Sigmoid colon (tissue), 7 donors: ENCODE data around the gene ENDOG. TPM values are rescaled to one million over a fixed set of nuclear protein-coding genes. Genes with fewer than 3 reads are reported as not detected.

Experiments used
- DNase-seq: peaks from one replicate; pipeline ENCODE4 v3.0.0-alpha.2; 2019
- H3K27ac ChIP-seq, 4 donors: fragments of 200-600 bp; sonication (generic); one replicate each; pipeline ENCODE4 v1.5.1; 2016 to 2019; ENCODE audit warnings: mild to moderate bottlenecking in 1 of 4
- H3K27me3 ChIP-seq, 3 donors: fragments of 200-600 bp; sonication (generic); one replicate each; pipeline ENCODE4 v1.5.1; 2019; ENCODE audit warnings: mild to moderate bottlenecking in 1 of 3
- H3K36me3 ChIP-seq, 4 donors: fragments of 200-600 bp; sonication (generic); one replicate each; pipeline ENCODE4 v1.5.1; 2016 to 2019
- H3K4me1 ChIP-seq, 4 donors: fragments of 200-600 bp; sonication (generic); one replicate each; pipeline ENCODE4 v1.5.1; 2017 to 2019
- H3K4me3 ChIP-seq, 4 donors: fragments of 200-600 bp; sonication (generic); one replicate each; pipeline ENCODE4 v1.5.1; 2017 to 2019; ENCODE audit warnings: mild to moderate bottlenecking in 2 of 4, moderate library complexity in 1 of 4
- H3K9me3 ChIP-seq, 4 donors: fragments of 200-600 bp in 3 of 4; sonication (generic) in 3 of 4; one replicate each; pipeline versions ENCODE4 v1.5.1 to v1.6.1; 2013 to 2019
- EP300 ChIP-seq, 4 donors: sonication (generic); formaldehyde crosslinking; IDR thresholded peaks; one replicate each; pipeline ENCODE4 v1.6.1; 2017; ENCODE audit warnings: antibody characterized with exemption in 4 of 4
- POLR2A ChIP-seq, 2 donors: fragments of 450-650 bp; IDR thresholded peaks; one replicate each; pipeline ENCODE4 v1.6.1; 2016; ENCODE audit warnings: antibody characterized with exemption in 2 of 2, mild to moderate bottlenecking in 2 of 2, moderate library complexity in 2 of 2
- POLR2AphosphoS5 ChIP-seq, 4 donors: sonication (generic); formaldehyde crosslinking; IDR thresholded peaks; one replicate each; pipeline ENCODE4 v1.6.1; 2017; ENCODE audit warnings: antibody characterized with exemption in 4 of 4
- WGBS, 2 donors: extraction: QIAGEN DNeasy Blood & Tissue Kit; methylation state at CpG; one replicate each; pipeline ENCODE4 v1.1.7; 2013; 5-methylcytosine and 5-hydroxymethylcytosine counted together
- intact Hi-C: fragments of 100-400 bp; cut with DNase I; formaldehyde crosslinking; loops from one replicate; pipeline ENCODE4 v1.15.1; 2023
- polyA plus RNA-seq, 3 donors: library from polyadenylated mRNA; stranded (reverse); fragments of 200-250 nt; gene quantifications; one replicate each; pipeline ENCODE4 v1.2.3, GENCODE V29; 2013
- total RNA-seq, 4 donors: library from RNA; depleted of rRNA; stranded (reverse); fragments of >200 nt; gene quantifications; one replicate each; pipeline ENCODE4 v1.1.0, GENCODE V29; 2016
- TF ChIP-seq, protein P1 (sequence below), 4 experiments: fragments of 450-650 bp in 3 of 4; fragments of 200-600 bp in 1 of 4; IDR thresholded peaks; one replicate each; pipeline ENCODE4 v1.5.1; 2016 to 2019; ENCODE audit warnings: antibody characterized with exemption in 4 of 4, mild to moderate bottlenecking in 3 of 4, moderate library complexity in 2 of 4
- donor health status: healthy with polysubstance abuse.
- donor health status: Bipolar disorder and iron deficiency.
- donor health status: healthy.

Gene ENDOG
- total and polyA plus RNA-seq, 7 donors = 5.9 to 49.0 (median 15.7) TPM

DNA sequence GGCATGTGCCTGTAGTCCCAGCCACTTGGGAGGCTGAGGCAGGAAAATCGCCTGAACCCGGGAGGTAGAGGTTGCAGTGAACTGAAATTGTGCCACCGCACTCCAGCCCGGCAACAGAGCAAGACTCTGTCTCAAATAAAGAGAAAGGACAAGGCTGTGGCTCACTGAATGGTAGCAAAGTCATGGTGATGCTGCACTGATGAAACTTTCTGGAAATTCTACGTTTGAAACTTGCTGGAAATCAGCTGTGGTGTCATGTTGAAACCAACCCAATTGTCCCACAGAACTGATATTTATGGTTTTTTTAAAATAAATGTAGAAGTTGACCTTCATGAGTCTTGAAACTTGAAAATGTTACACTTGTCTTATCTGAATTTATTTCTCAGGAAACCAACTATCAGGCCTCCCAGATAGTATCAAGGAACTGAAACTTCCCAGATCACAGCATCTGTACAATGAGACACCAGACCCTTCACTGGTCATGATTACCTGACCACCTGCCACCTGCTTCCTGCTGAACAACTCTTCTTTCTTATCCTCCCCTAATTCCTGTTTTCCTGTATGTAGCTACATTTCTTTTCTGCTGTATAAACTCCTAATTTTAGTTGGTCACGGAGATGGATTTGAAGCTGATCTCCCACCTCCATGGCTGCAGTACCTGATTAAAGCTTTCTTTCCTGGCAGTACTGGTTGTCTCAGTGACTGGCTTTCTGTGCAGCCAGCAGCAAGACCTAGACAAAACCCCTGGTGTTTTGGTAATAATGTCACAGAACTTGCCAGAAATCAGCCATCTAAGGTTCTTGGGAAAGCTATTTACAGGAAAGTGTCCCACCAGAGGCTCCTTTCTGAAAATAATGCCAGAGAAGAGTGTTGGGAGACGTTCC is 36.9 kb upstream of the ENDOG start:
- peaks cover 0 to 10% (median 5%) of the 10 kb centered on the region in 4 donors for H3K4me1 ChIP-seq
- TF ChIP-seq POLR2A (IDR thresholded peaks at IDR 0.05) (no peak), POLR2AphosphoS5 (IDR thresholded peaks at IDR 0.05) (no peak), EP300 (IDR thresholded peaks at IDR 0.05) (no peak)
- TF ChIP-seq, protein P1, sequence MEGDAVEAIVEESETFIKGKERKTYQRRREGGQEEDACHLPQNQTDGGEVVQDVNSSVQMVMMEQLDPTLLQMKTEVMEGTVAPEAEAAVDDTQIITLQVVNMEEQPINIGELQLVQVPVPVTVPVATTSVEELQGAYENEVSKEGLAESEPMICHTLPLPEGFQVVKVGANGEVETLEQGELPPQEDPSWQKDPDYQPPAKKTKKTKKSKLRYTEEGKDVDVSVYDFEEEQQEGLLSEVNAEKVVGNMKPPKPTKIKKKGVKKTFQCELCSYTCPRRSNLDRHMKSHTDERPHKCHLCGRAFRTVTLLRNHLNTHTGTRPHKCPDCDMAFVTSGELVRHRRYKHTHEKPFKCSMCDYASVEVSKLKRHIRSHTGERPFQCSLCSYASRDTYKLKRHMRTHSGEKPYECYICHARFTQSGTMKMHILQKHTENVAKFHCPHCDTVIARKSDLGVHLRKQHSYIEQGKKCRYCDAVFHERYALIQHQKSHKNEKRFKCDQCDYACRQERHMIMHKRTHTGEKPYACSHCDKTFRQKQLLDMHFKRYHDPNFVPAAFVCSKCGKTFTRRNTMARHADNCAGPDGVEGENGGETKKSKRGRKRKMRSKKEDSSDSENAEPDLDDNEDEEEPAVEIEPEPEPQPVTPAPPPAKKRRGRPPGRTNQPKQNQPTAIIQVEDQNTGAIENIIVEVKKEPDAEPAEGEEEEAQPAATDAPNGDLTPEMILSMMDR (IDR thresholded peaks at IDR 0.05) = no peak
- H3K27ac ChIP-seq = no peak overlapping the region
- no peak for DNase-seq
- H3K9me3 ChIP-seq = peaks cover 0 to 6% (median 0%) of the 10 kb centered on the region in 4 donors
- H3K27me3 ChIP-seq = no peaks in the 10 kb centered on the region
- intact Hi-C loops = no loop called here
- no peak overlapping the region for H3K4me3 ChIP-seq
- 81 to 84% methylated on average over 7 of the region's 7 CpGs for WGBS, 2 donors
- H3K36me3 ChIP-seq = no peaks in the 10 kb centered on the region

GRCh38 chr9:128782669-128783068 is 35.6 kb upstream of the ENDOG start:
- Histone ChIP-seq H3K36me3 (no peaks in the 10 kb centered on the region), H3K9me3 (peaks cover 0 to 6% (median 0%) of the 10 kb centered on the region in 4 donors), H3K27me3 (no peaks in the 10 kb centered on the region), H3K4me1 (peaks cover 0 to 15% (median 10%) of the 10 kb centered on the region in 4 donors), H3K27ac (no peak overlapping the region), H3K4me3 (no peak overlapping the region)
- DNase-seq = no peak
- intact Hi-C loops = no loop called here
- WGBS, 2 donors = 87 to 96% methylated on average over 1 of the region's 1 CpG
- TF ChIP-seq POLR2AphosphoS5 (IDR thresholded peaks at IDR 0.05) = no peak
- TF ChIP-seq, protein P1 (IDR thresholded peaks at IDR 0.05) = no peak
- no peak for TF ChIP-seq POLR2A (IDR thresholded peaks at IDR 0.05)
- no peak for TF ChIP-seq EP300 (IDR thresholded peaks at IDR 0.05)

DNA sequence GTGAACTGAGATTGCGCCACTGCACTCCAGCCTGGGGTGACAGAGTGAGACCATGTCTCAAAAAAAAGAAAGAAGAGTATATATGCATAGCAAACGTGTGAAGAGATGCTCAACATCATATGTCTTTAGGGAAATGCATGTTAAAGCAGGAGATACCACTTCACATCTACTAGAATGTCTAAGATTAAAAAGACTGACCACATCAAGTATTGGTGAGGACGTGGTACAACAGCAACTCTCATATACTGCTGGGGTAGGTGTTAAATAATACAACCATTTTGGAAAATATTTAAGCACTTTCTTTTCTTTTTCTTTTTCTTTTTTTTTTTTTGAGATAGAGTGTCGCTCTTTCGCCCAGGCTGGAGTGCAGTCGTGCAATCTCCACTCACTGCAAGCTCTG is 32.9 kb upstream of the ENDOG start:
- Histone ChIP-seq H3K9me3 (peaks cover 0 to 6% (median 0%) of the 10 kb centered on the region in 4 donors), H3K4me1 (peaks cover 0 to 27% (median 19%) of the 10 kb centered on the region in 4 donors), H3K4me3 (no peak overlapping the region), H3K27me3 (no peaks in the 10 kb centered on the region), H3K27ac (no peak overlapping the region), H3K36me3 (peaks cover 0 to 14% (median under 1%) of the 10 kb centered on the region in 4 donors)
- 93 to 95% methylated on average over 6 of the region's 6 CpGs for WGBS, 2 donors
- TF ChIP-seq EP300 (IDR thresholded peaks at IDR 0.05) = no peak
- TF ChIP-seq POLR2A (IDR thresholded peaks at IDR 0.05) = no peak
- TF ChIP-seq, protein P1 (IDR thresholded peaks at IDR 0.05) = no peak
- no peak for TF ChIP-seq POLR2AphosphoS5 (IDR thresholded peaks at IDR 0.05)
- DNase-seq = no peak
- intact Hi-C loops = loop anchor here (5.0 kb wide), 1 partner anchor 83 kb away; the partner anchor contains the start of gene PKN3

DNA sequence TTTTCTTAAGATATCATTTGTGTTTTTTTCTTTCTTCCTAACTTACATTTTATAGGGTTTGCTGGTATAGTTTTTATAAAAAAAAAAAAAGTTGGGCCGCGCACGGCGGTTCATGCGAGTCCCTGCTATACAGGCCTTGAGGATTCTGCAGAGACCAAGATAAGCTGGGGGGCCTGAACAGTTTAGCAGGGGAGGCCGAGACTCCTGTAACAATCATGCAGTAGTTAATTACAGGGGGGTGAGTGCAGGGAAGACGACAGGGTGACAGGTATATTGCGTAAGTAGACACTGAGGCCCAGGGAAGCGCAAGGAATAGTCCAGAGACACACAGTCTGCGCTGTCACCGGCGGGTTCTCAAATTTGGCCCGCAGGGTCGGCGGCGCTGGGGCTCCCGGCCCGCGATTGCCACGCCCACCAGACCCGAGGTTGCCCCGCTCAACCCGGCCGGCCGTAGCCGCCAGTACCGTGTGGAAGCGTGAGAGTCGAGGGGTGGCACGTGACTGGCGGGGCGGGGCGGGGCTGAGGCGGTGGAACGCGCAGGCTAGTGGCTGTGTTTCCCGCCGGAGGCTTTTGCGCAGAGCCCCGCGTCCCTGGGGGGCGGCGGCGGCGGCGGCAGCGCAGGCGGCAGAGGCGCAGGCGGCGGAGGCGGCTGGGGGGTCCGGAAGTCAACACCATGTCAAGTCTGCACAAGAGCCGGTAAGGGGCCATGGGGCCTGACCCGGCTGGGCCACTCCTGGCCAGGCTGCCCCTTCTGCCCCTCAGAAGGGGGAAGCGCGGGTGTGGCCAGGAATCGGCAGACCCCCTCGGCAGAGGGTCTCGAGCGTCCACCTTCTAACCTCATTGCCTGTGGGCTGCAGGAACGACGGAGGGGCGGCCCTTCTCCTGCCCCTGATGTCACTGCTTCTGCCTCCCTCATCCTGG is 31.4 kb upstream of the ENDOG start, which contains the start of gene TBC1D13:
TBC1D13 (plus strand) TSS at position 573 of the 921 bp plus-strand sequence; CDS start at position 674, 101 bp downstream.
- TF ChIP-seq EP300 (IDR thresholded peaks at IDR 0.05) (peak in 2 of 4 donors; percentile 12 to 33), POLR2A (IDR thresholded peaks at IDR 0.05) (peak; percentile 18 to 31), POLR2AphosphoS5 (IDR thresholded peaks at IDR 0.05) (peak; percentile 39 to 78 (median 74))
- TF ChIP-seq, protein P1 (IDR thresholded peaks at IDR 0.05) = no peak
- intact Hi-C loops = loop anchor here (1.0 to 5.0 kb wide), 2 partner anchors 16 to 85 kb away; partner anchors contain the start of genes PKN3 and ZER1
- Histone ChIP-seq H3K27ac (peak within 1 kb of the TSS; percentile 79 to 86 (median 85)), H3K27me3 (no peaks in the 10 kb centered on the region), H3K36me3 (peaks cover 8 to 29% (median 14%) of the 10 kb centered on the region in 4 donors), H3K4me3 (peak within 1 kb of the TSS; percentile 80 to 98 (median 92)), H3K9me3 (peaks cover 0 to under 1% (median 0%) of the 10 kb centered on the region in 4 donors), H3K4me1 (peaks cover 0 to 27% (median 19%) of the 10 kb centered on the region in 4 donors)
- peak; percentile 95 for DNase-seq
- 7 to 8% methylated on average over 64 of the region's 64 CpGs for WGBS, 2 donors
